ENCODE results near the gene PAPPA. TPM values are rescaled to one million over a fixed set of nuclear protein-coding genes. Genes with fewer than 3 reads are reported as not detected.

Gene PAPPA
- under 0.01 TPM in 2 replicates for total RNA-seq

- no peak for DNase-seq (ENCODE audit: low read depth in 2 of 2)
Observed at GRCh38 chr9:116153765-116154333, at the start of gene PAPPA. Gene PAPPA, plus strand, starts transcription at chr9:116153791. Its CDS starts 382 bp downstream, at chr9:116154173.

GRCh38 chr9:116103976-116104820, 49.4 kb upstream of the PAPPA start:
- no peak for DNase-seq (ENCODE audit: low read depth in 2 of 2)

- DNase-seq (ENCODE audit: low read depth in 2 of 2), result no peak
Observed at GRCh38 chr9:116112236-116112635, 41.4 kb upstream of the PAPPA start.

GRCh38 chr9:116115761-116116353, 37.7 kb upstream of the PAPPA start:
- no peak for DNase-seq (ENCODE audit: low read depth in 2 of 2)

GRCh38 chr9:116116393-116116792, 37.2 kb upstream of the PAPPA start:
- DNase-seq (ENCODE audit: low read depth in 2 of 2), result no peak

GRCh38 chr9:116123171-116123570, 30.4 kb upstream of the PAPPA start:
- no peak for DNase-seq (ENCODE audit: low read depth in 2 of 2)

- DNase-seq (ENCODE audit: low read depth in 2 of 2), result no peak
Observed at GRCh38 chr9:116124472-116125040, 29.0 kb upstream of the PAPPA start.

GRCh38 chr9:116133163-116133562, 20.4 kb upstream of the PAPPA start:
- no peak for DNase-seq (ENCODE audit: low read depth in 2 of 2)

- DNase-seq (ENCODE audit: low read depth in 2 of 2), result no peak
Observed at GRCh38 chr9:116134975-116135374, 18.6 kb upstream of the PAPPA start.

GRCh38 chr9:116137010-116137409, 16.6 kb upstream of the PAPPA start:
- DNase-seq (ENCODE audit: low read depth in 2 of 2), result no peak

- no peak for DNase-seq (ENCODE audit: low read depth in 2 of 2)
Observed at GRCh38 chr9:116137581-116137980, 16.0 kb upstream of the PAPPA start.

GRCh38 chr9:116141864-116142561, 11.6 kb upstream of the PAPPA start:
- DNase-seq (ENCODE audit: low read depth in 2 of 2), result no peak

GRCh38 chr9:116142706-116143492, 10.7 kb upstream of the PAPPA start:
- DNase-seq (ENCODE audit: low read depth in 2 of 2), result no peak

GRCh38 chr9:116144038-116144437, 9.6 kb upstream of the PAPPA start:
- DNase-seq (ENCODE audit: low read depth in 2 of 2), result no peak

GRCh38 chr9:116144555-116144954, 9.0 kb upstream of the PAPPA start:
- DNase-seq (ENCODE audit: low read depth in 2 of 2), result no peak

GRCh38 chr9:116145036-116145435, 8.6 kb upstream of the PAPPA start:
- DNase-seq (ENCODE audit: low read depth in 2 of 2), result no peak

GRCh38 chr9:116147821-116148220, 5.8 kb upstream of the PAPPA start:
- DNase-seq (ENCODE audit: low read depth in 2 of 2), result no peak

- DNase-seq (ENCODE audit: low read depth in 2 of 2), result no peak
Observed at GRCh38 chr9:116149844-116150243, 3.7 kb upstream of the PAPPA start.

- DNase-seq (ENCODE audit: low read depth in 2 of 2), result no peak
Observed at GRCh38 chr9:116151199-116151598, 2.4 kb upstream of the PAPPA start.

GRCh38 chr9:116151966-116152381, 1.6 kb upstream of the PAPPA start:
- no peak for DNase-seq (ENCODE audit: low read depth in 2 of 2)

- peak in 1 of 2 donors; percentile 6 for DNase-seq (ENCODE audit: low read depth in 2 of 2)
Observed at GRCh38 chr9:116152390-116152789, 1.2 kb upstream of the PAPPA start.

All from dermis microvascular lymphatic vessel endothelial cell (primary cell).